ENCODE results near the gene ASTL. TPM values are rescaled to one million over a fixed set of nuclear protein-coding genes. Genes with fewer than 3 reads are reported as not detected.

The ASTL gene
- total and polyA plus RNA-seq, 9 of the 15 experiments (the other 6 are each of a cell fraction or from before 2014, with no cell fraction given): not detected

GRCh38 chr2:96174251-96175144, 36.2 kb upstream of the ASTL start (continued):
- TF ChIP-seq BCLAF1 (IDR thresholded peaks at IDR 0.05; ENCODE audit: borderline replicate concordance in 1 of 2, control insufficient read depth in 1 of 2, low read depth in 2 of 2, low read length in 1 of 2): no peak
- TF ChIP-seq MTA3 (IDR thresholded peaks at IDR 0.05; ENCODE audit: borderline replicate concordance): no peak
- no peak for TF ChIP-seq MYC (IDR thresholded peaks at IDR 0.05; ENCODE audit: low read depth, low read length)
- no peak for TF ChIP-seq MYC (CRISPR knock-in tag; IDR thresholded peaks at IDR 0.05; ENCODE audit: borderline replicate concordance, low read depth)
- TF ChIP-seq CTCFL (IDR thresholded peaks at IDR 0.05; ENCODE audit: borderline replicate concordance, insufficient read depth, low read depth, low read length, poor library complexity, severe bottlenecking): no peak
- no peak for TF ChIP-seq ZNF512 (tag; IDR thresholded peaks at IDR 0.05)
- no peak for TF ChIP-seq ZBED1 (IDR thresholded peaks at IDR 0.05)
- TF ChIP-seq DDX20 (tag; IDR thresholded peaks at IDR 0.05; ENCODE audit: low read depth): no peak
- TF ChIP-seq GATAD2B (IDR thresholded peaks at IDR 0.05; ENCODE audit: borderline replicate concordance): 0 out of 2 replicates have a peak, but pooled peaks have one; percentile 24
- TF ChIP-seq CEBPZ (IDR thresholded peaks at IDR 0.05; ENCODE audit: borderline replicate concordance, low read depth, low read length): no peak
- TF ChIP-seq GTF2E2 (tag; IDR thresholded peaks at IDR 0.05): no peak
- no peak for TF ChIP-seq NFIX (CRISPR knock-in tag; IDR thresholded peaks at IDR 0.05; ENCODE audit: low read depth)
- peak; percentile 62; the same call in 1 of the 2 replicates for TF ChIP-seq SPI1 (IDR thresholded peaks at IDR 0.05; ENCODE audit: borderline replicate concordance, low read depth, low read length)
- no peak for TF ChIP-seq ZNF121 (CRISPR knock-in tag; conservative IDR thresholded peaks at IDR 0.05)
- no peak for TF ChIP-seq TGIF2 (CRISPR knock-in tag; IDR thresholded peaks at IDR 0.05)
- TF ChIP-seq POLR3A (IDR thresholded peaks at IDR 0.05; ENCODE audit: borderline replicate concordance, extremely low read depth, insufficient read depth, insufficient read length): no peak
